IMR-90 (cell line): ENCODE measurements around the gene HGF. TPM values are rescaled to one million over a fixed set of nuclear protein-coding genes. Genes with fewer than 3 reads are reported as not detected.

Experiments used
- ATAC-seq: fragments of 200-7000 bp; cut with Tn5 transposase; 2 replicates; pipeline ENCODE4 v1.9.1; 2020; ENCODE audit warnings: low read depth, mild to moderate bottlenecking, moderate library complexity
- BruUV-seq: library from RNA; stranded (reverse); fragments of 400-500 nt; replicated peaks from 2 replicates; lab custom pipeline; 2021; lab: Mats Ljungman, UMichigan
- CTCF ChIA-PET: fragments of 300-600 bp; formaldehyde crosslinking; extraction: SDS; loops from one replicate; lab custom pipeline; 2021; ENCODE audit warnings: antibody characterized with exemption; lab: Yijun Ruan, JAX
- POLR2A ChIA-PET: fragments of 300-600 bp; sonication (Branson Sonifier 250); formaldehyde crosslinking; loops from one replicate; lab custom pipeline; 2022; ENCODE audit warnings: antibody characterized with exemption; ENCODE audit not compliant: unreplicated experiment; lab: Charles Lee
- DNase-seq: peaks from one replicate; pipeline ENCODE4 v3.0.0; 2013
- H2AFZ ChIP-seq: replicated peaks from 2 replicates; pipeline ENCODE3; 2013; ENCODE audit warnings: low read length, mild to moderate bottlenecking; ENCODE audit not compliant: poor library complexity
- H2AK5ac ChIP-seq: 2 replicates; pipeline ENCODE4 v1.6.1; 2013; ENCODE audit warnings: low read depth, low read length, inconsistent platforms
- H2AK9ac ChIP-seq: replicated peaks from 2 replicates; pipeline ENCODE3; 2013; ENCODE audit warnings: mild to moderate bottlenecking, low read depth, low read length, moderate library complexity; ENCODE audit not compliant: poor library complexity
- H2BK120ac ChIP-seq: 2 replicates; pipeline ENCODE4 v1.6.1; 2013; ENCODE audit warnings: low read depth, low read length, inconsistent platforms
- H2BK15ac ChIP-seq: 3 replicates; pipeline ENCODE4 v1.6.1; 2013; ENCODE audit warnings: low read depth, low read length, inconsistent platforms
- H2BK20ac ChIP-seq: 2 replicates; pipeline ENCODE4 v1.6.1; 2013; ENCODE audit warnings: low read depth, mild to moderate bottlenecking, inconsistent platforms, low read length, moderate library complexity
- H2BK5ac ChIP-seq: 2 replicates; pipeline ENCODE4 v1.6.1; 2013; ENCODE audit warnings: mild to moderate bottlenecking, low read depth, low read length, inconsistent platforms; ENCODE audit not compliant: poor library complexity, severe bottlenecking
- H3K14ac ChIP-seq: replicated peaks from 2 replicates; pipeline ENCODE4 v1.6.1; 2013; ENCODE audit warnings: low read depth, low read length, inconsistent platforms
- H3K18ac ChIP-seq: 2 replicates; pipeline ENCODE4 v1.6.1; 2013; ENCODE audit warnings: low read depth, low read length, control low read depth
- H3K23ac ChIP-seq: 2 replicates; pipeline ENCODE4 v1.6.1; 2013; ENCODE audit warnings: low read depth, low read length, inconsistent platforms
- H3K27ac ChIP-seq: 2 replicates; pipeline ENCODE4 v1.5.1; 2013; ENCODE audit warnings: mild to moderate bottlenecking, control low read depth, low read length; ENCODE audit not compliant: insufficient read depth
- H3K27me3 ChIP-seq: 2 replicates; pipeline ENCODE4 v1.6.1; 2013; ENCODE audit warnings: low read length; ENCODE audit not compliant: control insufficient read depth, insufficient read depth
- H3K36me3 ChIP-seq: 2 replicates; pipeline ENCODE4 v1.6.1; 2013; ENCODE audit warnings: low read length, mixed read lengths; ENCODE audit not compliant: control insufficient read depth, insufficient read depth
- H3K4ac ChIP-seq: 2 replicates; pipeline ENCODE4 v1.6.1; 2013; ENCODE audit warnings: low read depth, low read length, inconsistent platforms
- H3K4me1 ChIP-seq: 2 replicates; pipeline ENCODE4 v1.6.1; 2013; ENCODE audit warnings: low read length, mixed read lengths; ENCODE audit not compliant: control insufficient read depth, insufficient read depth
- H3K4me2 ChIP-seq: 2 replicates; pipeline ENCODE4 v1.6.1; 2013; ENCODE audit warnings: low read depth, mild to moderate bottlenecking, control low read depth, low read length, moderate library complexity
- H3K4me3 ChIP-seq: 2 replicates; pipeline ENCODE4 v1.5.1; 2013; ENCODE audit warnings: low read depth, mild to moderate bottlenecking, control low read depth, low read length, moderate library complexity; ENCODE audit not compliant: insufficient read depth
- H3K56ac ChIP-seq: 2 replicates; pipeline ENCODE4 v1.6.1; 2013; ENCODE audit warnings: low read length, inconsistent platforms; ENCODE audit not compliant: insufficient read depth; ENCODE audit errors: extremely low read depth
- H3K79me1 ChIP-seq, 2 experiments: 2 replicates each; pipeline ENCODE4 v1.6.1; 2013; ENCODE audit warnings: low read length in 2 of 2, inconsistent platforms in 1 of 2, low read depth in 1 of 2
- H3K9ac ChIP-seq: 2 replicates; pipeline ENCODE4 v1.6.1; 2013; ENCODE audit warnings: low read depth, low read length, control low read depth
- H3K9me1 ChIP-seq: 2 replicates; pipeline ENCODE4 v1.6.1; 2013; ENCODE audit warnings: low read length, inconsistent platforms; ENCODE audit not compliant: insufficient read depth
- H3K9me3 ChIP-seq: 2 replicates; pipeline ENCODE4 v1.6.1; 2013; ENCODE audit warnings: low read length; ENCODE audit not compliant: control insufficient read depth, insufficient read depth
- H4K20me1 ChIP-seq: 2 replicates; pipeline ENCODE4 v1.6.1; 2013; ENCODE audit warnings: low read length, inconsistent platforms; ENCODE audit not compliant: insufficient read depth
- H4K5ac ChIP-seq: 2 replicates; pipeline ENCODE4 v1.6.1; 2013; ENCODE audit warnings: mild to moderate bottlenecking, low read depth, low read length, control low read depth
- H4K8ac ChIP-seq, 2 experiments: 2 replicates each; pipeline ENCODE4 v1.6.1; 2013; ENCODE audit warnings: low read depth in 2 of 2, low read length in 2 of 2, control low read depth in 1 of 2, inconsistent platforms in 1 of 2
- H4K91ac ChIP-seq: 2 replicates; pipeline ENCODE4 v1.6.1; 2013; ENCODE audit warnings: low read depth, low read length, inconsistent platforms; ENCODE audit not compliant: insufficient read depth
- CTCF ChIP-seq: conservative IDR thresholded peaks from 2 replicates; pipeline ENCODE4 v1.5.1; 2012; ENCODE audit warnings: mild to moderate bottlenecking, low read depth, low read length, improper control_type of control experiment
- ELK1 ChIP-seq: fragments of 150-350 bp; IDR thresholded peaks from 2 replicates; pipeline ENCODE4 v1.6.1; 2016; ENCODE audit warnings: low read depth, mild to moderate bottlenecking, low read length, moderate library complexity, borderline replicate concordance
- RAD21 ChIP-seq: IDR thresholded peaks from 2 replicates; pipeline ENCODE4 v1.6.1; 2012; ENCODE audit warnings: low read length, improper control_type of control experiment
- SMC3 ChIP-seq: fragments of 150-350 bp; IDR thresholded peaks from 2 replicates; pipeline ENCODE4 v1.6.1; 2016; ENCODE audit warnings: low read depth, mild to moderate bottlenecking, antibody characterized with exemption, low read length, moderate library complexity
- WGBS, 2 experiments: methylation state at CpG; one replicate each; pipeline versions ENCODE4 v1.1.5 to v1.1.7; 2013; ENCODE audit warnings: missing lambda C conversion rate in 2 of 2; ENCODE audit not compliant: insufficient read length in 1 of 2; ENCODE audit errors: extremely low coverage in 2 of 2; 5-methylcytosine and 5-hydroxymethylcytosine counted together
- dilution Hi-C: fragments of 300-500 bp; cut with HindIII; formaldehyde crosslinking; loops from one replicate; pipeline ENCODE4 v1.14.3; 2018; ENCODE audit warnings: low sequenced_read_pairs; ENCODE audit not compliant: unreplicated experiment
- in situ Hi-C: fragments of 300-500 bp; cut with MboI; formaldehyde crosslinking; loops from 3 replicates; pipeline ENCODE4 v1.14.3; 2019; ENCODE audit warnings: low sequenced_read_pairs, inconsistent platforms, mixed read lengths
- intact Hi-C: fragments of 100-400 bp; cut with micrococcal nuclease; formaldehyde crosslinking; loops from 2 replicates; pipeline ENCODE4 v1.10.0; 2022
- polyA plus RNA-seq, 3 experiments: library from polyadenylated mRNA; depleted of rRNA; stranded (reverse); fragments of >200 nt; gene quantifications; 2 replicates each; pipeline ENCODE4 v1.2.3, GENCODE V29; 2012; ENCODE audit warnings: low replicate concordance in 1 of 3
- total RNA-seq: library from RNA; depleted of rRNA; stranded (reverse); fragments of >200 nt; gene quantifications from 2 replicates; pipeline ENCODE4 v1.2.3, GENCODE V29; 2012

The HGF gene
- total and polyA plus RNA-seq, 2 of the 4 experiments (the other 2 are of a cell fraction) = 16.8 to 50.9 TPM

GRCh38 chr7:81715984-81716588, 53.8 kb downstream of the HGF start:
- Histone ChIP-seq H2BK5ac (peak overlapping the region; percentile 70), H3K27me3 (no peaks in the 10 kb centered on the region), H4K20me1 (no peaks in the 10 kb centered on the region), H2AK9ac (no peak overlapping the region), H3K9me3 (no peaks in the 10 kb centered on the region), H3K4me2 (no peak overlapping the region), H3K9ac (no peak overlapping the region), H2BK120ac (peak overlapping the region; percentile 36; the same call in 1 of the 2 replicates), H3K36me3 (peaks cover 34% of the 10 kb centered on the region), H3K4me1 (no peaks in the 10 kb centered on the region), H3K9me1 (0 out of 2 replicates have a peak, but pooled peaks cover 3% of the 10 kb centered on the region), H3K4me3 (no peak overlapping the region), H4K5ac (no peak overlapping the region; the same call in 1 of the 2 replicates), H3K4ac (no peak overlapping the region), H3K23ac (no peak overlapping the region), H4K8ac (peak overlapping the region in 1 of 2 experiments; percentile 75; a peak in 2 of 4 replicates), H2AFZ (no peak overlapping the region), H2AK5ac (peak overlapping the region; percentile 48), H2BK15ac (peak overlapping the region; percentile 19; the same call in 1 of the 3 replicates), H3K56ac (no peak overlapping the region), H3K14ac (no peak overlapping the region; the same call in 1 of the 2 replicates), H4K91ac (no peak overlapping the region; the same call in 1 of the 2 replicates), H3K27ac (no peak overlapping the region), H3K18ac (no peak overlapping the region), H3K79me1 (peaks cover 0 to 5% of the 10 kb centered on the region in 2 experiments; a peak in 2 of 4 replicates), H2BK20ac (peak overlapping the region; percentile 1; the same call in 1 of the 2 replicates)
- ATAC-seq (peak; percentile 54), DNase-seq (peak; percentile 53)
- ChIA-PET POLR2A (no interaction called here), CTCF (interaction anchor here (0.6 to 0.8 kb wide), 2 partner anchors 210 to 214 kb away, joined by 3 read pairs; no protein-coding TSS in a partner anchor)
- in situ Hi-C loops = loop anchor here (5.0 kb wide), 1 partner anchor 214 kb away; no protein-coding TSS in a partner anchor
- BruUV-seq = no TSS peak
- intact Hi-C loops = loop anchor here (1.0 to 5.0 kb wide), 2 partner anchors 215 to 301 kb away; no protein-coding TSS in a partner anchor
- dilution Hi-C loops = no loop called here
- no CpG with 5 or more reads among the region's 5 CpGs for WGBS, 2 experiments
- TF ChIP-seq CTCF = peak; percentile 48
- peak; percentile 69 for TF ChIP-seq RAD21
- peak; percentile 64 for TF ChIP-seq SMC3
- TF ChIP-seq ELK1 = no peak
